Gastrocnemius medialis (tissue), 4 donors: Measurements from ENCODE around the gene SLC37A1. TPM values are rescaled to one million over a fixed set of nuclear protein-coding genes. Genes with fewer than 3 reads are reported as not detected.
A peak's percentile ranks its signal among the peaks of the same experiment; 100 is the strongest.

Source experiments
- ATAC-seq, 2 donors: fragments of 150-250 bp; one replicate each; pipeline ENCODE4 v1.9.1; 2016
- DNase-seq, 2 donors: peaks; one replicate each; pipeline ENCODE4 v3.0.0-alpha.2; 2019
- H3K27ac ChIP-seq, 4 donors: fragments of 200-600 bp; sonication (generic); 1 replicate in 1 of 4; 2 replicates in 3 of 4; pipeline ENCODE4 v1.5.1; 2016 to 2018; ENCODE audit warnings: mild to moderate bottlenecking in 2 of 4, moderate library complexity in 1 of 4
- H3K27me3 ChIP-seq, 3 donors: fragments of 200-600 bp; sonication (generic) in 2 of 3; 1 replicate in 1 of 3; 2 replicates in 2 of 3; pipeline versions ENCODE4 v1.5.1 to v1.6.0; 2016 to 2019; ENCODE audit warnings: mild to moderate bottlenecking in 1 of 3, moderate library complexity in 1 of 3
- H3K36me3 ChIP-seq, 2 donors: fragments of 200-600 bp; sonication (generic) in 1 of 2; one replicate each; pipeline ENCODE4 v1.5.1; 2017 to 2018
- H3K4me1 ChIP-seq, 2 donors: fragments of 200-600 bp; sonication (generic) in 1 of 2; one replicate each; pipeline ENCODE4 v1.5.1; 2016 to 2017; ENCODE audit warnings: mild to moderate bottlenecking in 2 of 2
- H3K4me3 ChIP-seq, 4 donors: fragments of 200-600 bp; sonication (generic) in 3 of 4; 1 replicate in 1 of 4; 2 replicates in 3 of 4; pipeline ENCODE4 v1.5.1; 2016 to 2019; ENCODE audit warnings: mild to moderate bottlenecking in 2 of 4
- H3K9me3 ChIP-seq, 3 donors: fragments of 200-600 bp; sonication (generic) in 2 of 3; 1 replicate in 1 of 3; 2 replicates in 2 of 3; pipeline ENCODE4 v1.5.1; 2016 to 2019
- CTCF ChIP-seq, 5 experiments: fragments of 450-650 bp in 3 of 5; fragments of 200-600 bp in 2 of 5; sonication (generic) in 2 of 5; IDR thresholded peaks in 4 of 5; conservative IDR thresholded peaks in 1 of 5; 1 replicate in 4 of 5; 2 replicates in 1 of 5; pipeline ENCODE4 v1.5.1; 2016 to 2019; ENCODE audit warnings: antibody characterized with exemption in 5 of 5, mild to moderate bottlenecking in 3 of 5, moderate library complexity in 3 of 5
- POLR2A ChIP-seq, 2 donors: fragments of 450-650 bp; IDR thresholded peaks; one replicate each; pipeline ENCODE4 v1.6.1; 2017; ENCODE audit warnings: antibody characterized with exemption in 2 of 2, mild to moderate bottlenecking in 2 of 2, moderate library complexity in 2 of 2
- in situ Hi-C, 4 donors: fragments of 200-750 bp; cut with MboI; loops; one replicate each; pipeline versions ENCODE4 v1.15.0 to v1.8.0; 2017; ENCODE audit warnings: low sequenced_read_pairs in 4 of 4
- intact Hi-C: fragments of 100-400 bp; cut with DNase I; formaldehyde crosslinking; loops from one replicate; pipeline ENCODE4 v1.15.1; 2023; ENCODE audit warnings: low total_unique reads
- total RNA-seq, 4 donors: library from RNA; depleted of rRNA; stranded (reverse); fragments of >200 nt; gene quantifications; one replicate each; pipeline versions ENCODE4 v1.1.0 to v1.2.3, GENCODE V29; 2016

The SLC37A1 gene
- total RNA-seq, 4 donors from 2014 or later: 8.3 to 16.1 (median 12.4) TPM

- DNase-seq (no peak), ATAC-seq (no peak)
- peak overlapping the region; percentile 85 to 96 (median 88) for H3K27ac ChIP-seq
- in situ Hi-C loops (no loop called here), intact Hi-C loops (no loop called here)
- peak overlapping the region in 2 of 4 donors; percentile 15 to 46 for H3K4me3 ChIP-seq
- no peaks in the 10 kb centered on the region for H3K36me3 ChIP-seq
- H3K9me3 ChIP-seq: no peaks in the 10 kb centered on the region
- no peaks in the 10 kb centered on the region for H3K27me3 ChIP-seq
- H3K4me1 ChIP-seq: peaks cover 62 to 82% of the 10 kb centered on the region in 2 donors
- TF ChIP-seq CTCF (IDR thresholded peaks at IDR 0.05 in 4 of 5, conservative IDR thresholded peaks at IDR 0.05 in 1 of 5): no peak
- TF ChIP-seq POLR2A (IDR thresholded peaks at IDR 0.05): no peak
Observed at GRCh38 chr21:42527127-42527488, 13.5 kb downstream of the SLC37A1 start.

GRCh38 chr21:42527489-42528158 is 14.0 kb downstream of the SLC37A1 start:
- DNase-seq: no peak
- Histone ChIP-seq H3K27ac (peak overlapping the region; percentile 85 to 96 (median 88)), H3K36me3 (no peaks in the 10 kb centered on the region), H3K27me3 (no peaks in the 10 kb centered on the region), H3K4me3 (peak overlapping the region; percentile 15 to 46 (median 32)), H3K9me3 (no peaks in the 10 kb centered on the region), H3K4me1 (peaks cover 67 to 87% of the 10 kb centered on the region in 2 donors)
- TF ChIP-seq POLR2A (IDR thresholded peaks at IDR 0.05) (peak in 1 of 2 donors; percentile 27), CTCF (IDR thresholded peaks at IDR 0.05 in 4 of 5, conservative IDR thresholded peaks at IDR 0.05 in 1 of 5) (no peak)
- intact Hi-C loops: no loop called here
- peak in 1 of 2 donors; percentile 29 for ATAC-seq
- in situ Hi-C loops: no loop called here

- H3K4me3 ChIP-seq: no peak overlapping the region
- TF ChIP-seq CTCF (IDR thresholded peaks at IDR 0.05 in 4 of 5, conservative IDR thresholded peaks at IDR 0.05 in 1 of 5) (no peak), POLR2A (IDR thresholded peaks at IDR 0.05) (peak; percentile 37 to 48)
- no peaks in the 10 kb centered on the region for H3K36me3 ChIP-seq
- DNase-seq: peak in 1 of 2 donors; percentile 60
- intact Hi-C loops: loop anchor here (2.0 to 10.0 kb wide), 2 partner anchors 195 to 295 kb away; no protein-coding TSS in a partner anchor
- no peak for ATAC-seq
- H3K27me3 ChIP-seq: no peaks in the 10 kb centered on the region
- H3K4me1 ChIP-seq: peaks cover 62 to 82% of the 10 kb centered on the region in 2 donors
- no peaks in the 10 kb centered on the region for H3K9me3 ChIP-seq
- peak overlapping the region; percentile 85 to 96 (median 88) for H3K27ac ChIP-seq
- in situ Hi-C loops: no loop called here
Observed at GRCh38 chr21:42530167-42530518, 16.5 kb downstream of the SLC37A1 start.

- no peak for ATAC-seq
- intact Hi-C loops: loop anchor here (2.0 to 10.0 kb wide), 3 partner anchors 35 to 297 kb away; partner anchors contain the start of gene RSPH1
- H3K4me3 ChIP-seq: no peak overlapping the region
- no peak for DNase-seq
- H3K9me3 ChIP-seq: no peaks in the 10 kb centered on the region
- peaks cover 54 to 79% of the 10 kb centered on the region in 2 donors for H3K4me1 ChIP-seq
- TF ChIP-seq POLR2A (IDR thresholded peaks at IDR 0.05): no peak
- no peak for TF ChIP-seq CTCF (IDR thresholded peaks at IDR 0.05 in 4 of 5, conservative IDR thresholded peaks at IDR 0.05 in 1 of 5)
- no peaks in the 10 kb centered on the region for H3K36me3 ChIP-seq
- H3K27me3 ChIP-seq: no peaks in the 10 kb centered on the region
- H3K27ac ChIP-seq: peak overlapping the region; percentile 85 to 96 (median 88)
- in situ Hi-C loops: no loop called here
Observed at GRCh38 chr21:42531771-42532170, 18.1 kb downstream of the SLC37A1 start.
